Caki2 (cell line): ENCODE data around the gene KIDINS220. TPM values are rescaled to one million over a fixed set of nuclear protein-coding genes. Genes with fewer than 3 reads are reported as not detected.
A peak's percentile ranks its signal among the peaks of the same experiment; 100 is the strongest.
"Not testable (repeated sequence)": the region's sequence is repeated elsewhere in the genome, so short reads cannot be mapped to it uniquely, and the experiment has no call there.

Experiments
- DNase-seq: peaks from one replicate; pipeline ENCODE4 v3.0.0-alpha.2; 2015; ENCODE audit warnings: low read depth
- in situ Hi-C: cut with HindIII; loops from 2 replicates; pipeline ENCODE4 v1.10.0; 2016; ENCODE audit warnings: low sequenced_read_pairs, low pct_unique_long_range_greater_than_20kb, mixed read lengths
- total RNA-seq: library from RNA; depleted of rRNA; stranded (reverse); fragments of >200 nt; shearing (Covaris generic); gene quantifications from 2 replicates; pipeline ENCODE4 v1.2.3, GENCODE V29; 2014; ENCODE audit warnings: low replicate concordance

KIDINS220 gene
- total RNA-seq, 1 experiment from 2014 or later = 17.8 TPM

DNA sequence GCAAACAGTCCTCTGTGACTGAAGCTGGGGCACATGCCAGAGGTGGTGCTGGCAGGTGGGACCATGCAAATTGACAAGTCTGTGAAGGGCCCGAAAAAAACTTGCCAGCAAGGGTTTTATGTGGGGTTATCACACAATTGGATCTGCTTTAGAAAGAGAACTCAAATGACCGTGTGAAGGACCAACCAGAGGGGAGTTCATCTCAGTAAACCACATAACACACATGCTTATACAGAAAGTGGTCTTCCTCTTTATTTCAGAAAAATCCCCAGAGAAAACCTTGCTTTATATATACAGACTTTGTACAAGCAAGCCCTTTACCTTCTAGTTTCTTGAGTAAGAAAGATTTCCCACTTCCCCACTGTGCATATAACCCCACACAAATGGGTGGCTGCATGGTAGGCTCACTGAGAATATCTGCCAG, 46.7 kb downstream of the KIDINS220 start:
- in situ Hi-C loops = no loop called here
- no peak for DNase-seq

DNA sequence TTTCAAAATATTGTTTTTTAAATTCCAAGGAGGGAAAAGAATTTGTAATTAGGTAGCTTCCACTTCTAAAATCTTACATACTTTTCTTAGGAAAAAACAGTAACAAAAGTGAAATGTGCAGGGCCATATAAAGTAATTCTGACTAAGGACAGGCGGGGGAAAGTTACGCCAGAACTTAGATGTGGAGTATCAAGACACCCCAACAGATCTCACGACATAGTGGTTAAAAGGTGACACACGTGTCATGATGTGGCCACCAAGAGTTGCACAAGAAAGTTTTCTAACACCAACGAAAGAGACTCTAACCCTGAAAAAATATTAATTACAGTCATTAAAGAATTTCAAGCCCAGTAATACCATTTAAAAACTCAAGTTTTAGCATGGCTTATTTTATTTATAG, 51.0 kb downstream of the KIDINS220 start:
- in situ Hi-C loops = no loop called here
- DNase-seq = no peak

GRCh38 chr2:8779795-8780671, 57.4 kb downstream of the KIDINS220 start:
- no peak for DNase-seq
- in situ Hi-C loops = no loop called here

- no peak for DNase-seq
- in situ Hi-C loops = no loop called here
Observed at GRCh38 chr2:8774371-8774770, 63.0 kb downstream of the KIDINS220 start.

- in situ Hi-C loops = no loop called here
Observed at GRCh38 chr2:8767324-8767723, 70.1 kb downstream of the KIDINS220 start.

DNA sequence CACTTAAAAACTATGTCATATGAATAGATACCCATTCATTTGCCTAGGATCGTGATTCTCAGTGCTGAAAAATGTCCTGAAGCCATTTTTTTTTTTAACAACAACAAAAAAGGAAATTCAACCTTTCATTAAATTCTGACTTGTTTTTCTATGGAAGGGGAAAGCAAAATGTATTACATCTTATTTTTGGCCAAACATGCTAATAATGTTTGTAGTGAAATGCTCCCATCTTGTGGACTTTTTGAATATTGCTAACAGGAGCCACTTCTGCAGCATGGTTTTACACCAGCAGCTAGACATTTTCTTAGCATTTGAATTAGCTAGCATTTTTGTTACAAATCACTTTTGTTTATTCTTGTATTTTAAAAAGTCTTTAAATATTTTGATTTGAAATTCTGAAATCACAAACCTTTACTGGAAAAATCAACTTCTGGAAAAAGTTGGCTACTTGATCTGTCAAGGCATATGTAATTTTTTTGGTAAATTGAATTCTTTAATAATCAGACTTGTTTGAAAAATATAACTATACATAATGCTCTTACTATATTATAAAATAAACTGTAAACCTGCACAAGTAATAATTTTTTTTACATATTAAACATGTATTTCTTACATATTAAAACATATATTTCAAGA, 75.8 kb downstream of the KIDINS220 start:
- in situ Hi-C loops = no loop called here
- DNase-seq = peak; percentile 27

More at GRCh38 chr2:8767324-8767723, 70.1 kb downstream of the KIDINS220 start:
- DNase-seq = no peak

DNA sequence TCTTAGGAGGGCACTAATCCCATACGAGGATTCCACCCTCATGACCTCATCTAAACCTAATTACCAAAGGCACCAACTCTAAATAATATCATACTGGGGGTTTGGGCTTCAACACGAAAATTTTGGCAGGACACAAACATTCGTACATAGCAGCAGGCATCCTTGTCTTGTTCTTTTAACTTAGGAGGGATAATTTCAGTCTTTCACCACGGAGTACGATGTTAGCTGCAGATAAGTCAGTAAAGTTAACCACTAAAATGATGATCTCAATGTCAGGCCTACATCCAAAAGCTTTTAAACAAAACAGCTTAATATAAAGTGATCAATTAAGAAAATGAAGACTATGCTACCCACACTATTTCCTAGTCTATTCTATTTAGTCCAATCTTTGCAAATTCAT, 80.7 kb downstream of the KIDINS220 start:
- no peak for DNase-seq
- in situ Hi-C loops = no loop called here

GRCh38 chr2:8756230-8756629, 81.2 kb downstream of the KIDINS220 start:
- DNase-seq = no peak
- in situ Hi-C loops = no loop called here

DNA sequence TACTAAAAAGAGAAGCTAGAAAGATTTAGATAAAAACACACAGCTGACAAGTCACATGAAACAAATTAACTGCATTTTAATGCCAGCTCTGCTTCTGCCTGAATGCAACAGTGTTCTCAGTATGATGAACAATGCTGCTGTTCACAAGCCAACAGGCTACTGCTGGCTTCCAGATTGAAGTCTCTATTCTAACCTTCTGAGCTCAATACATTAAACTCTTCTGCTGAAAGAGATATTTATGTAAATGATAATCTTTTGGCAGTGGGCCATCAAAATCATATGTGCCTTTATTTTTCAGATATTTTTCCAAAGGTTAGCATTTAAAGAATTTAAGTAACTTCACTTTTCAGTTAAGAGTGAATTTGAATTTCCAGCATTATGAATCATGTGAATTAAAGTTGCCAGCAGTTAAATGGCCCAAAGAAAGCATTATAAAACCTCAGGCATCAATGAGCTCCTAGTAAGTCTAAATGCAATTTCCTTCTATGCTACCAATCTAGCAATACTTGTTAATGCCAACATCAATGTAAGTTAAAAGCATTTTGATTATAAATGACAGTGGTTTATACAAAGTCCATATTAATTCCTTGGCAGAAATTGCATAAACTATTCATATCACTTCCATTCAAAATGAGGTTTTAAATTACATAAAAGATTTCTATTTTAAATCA, 83.2 kb downstream of the KIDINS220 start:
- no peak for DNase-seq
- in situ Hi-C loops = no loop called here

DNA sequence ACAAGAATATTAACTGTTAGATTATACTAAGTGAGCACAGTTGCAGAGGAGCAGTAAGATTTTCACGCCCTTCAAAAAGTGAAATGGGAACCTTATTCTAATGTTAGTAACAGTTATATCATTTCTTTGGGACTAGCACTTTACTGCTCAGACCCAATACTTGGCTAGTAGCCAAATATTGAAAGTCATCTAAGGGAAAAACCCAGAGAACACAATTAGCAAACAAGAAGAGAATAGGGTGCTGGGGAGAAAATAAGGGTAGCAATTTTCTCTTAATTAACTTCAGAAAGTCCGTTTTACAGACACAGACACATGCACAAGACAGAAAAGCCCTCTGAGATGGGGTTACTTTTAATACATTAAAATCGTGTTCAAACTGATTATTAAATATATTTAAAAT, 83.8 kb downstream of the KIDINS220 start:
- in situ Hi-C loops = no loop called here
- DNase-seq = no peak

DNA sequence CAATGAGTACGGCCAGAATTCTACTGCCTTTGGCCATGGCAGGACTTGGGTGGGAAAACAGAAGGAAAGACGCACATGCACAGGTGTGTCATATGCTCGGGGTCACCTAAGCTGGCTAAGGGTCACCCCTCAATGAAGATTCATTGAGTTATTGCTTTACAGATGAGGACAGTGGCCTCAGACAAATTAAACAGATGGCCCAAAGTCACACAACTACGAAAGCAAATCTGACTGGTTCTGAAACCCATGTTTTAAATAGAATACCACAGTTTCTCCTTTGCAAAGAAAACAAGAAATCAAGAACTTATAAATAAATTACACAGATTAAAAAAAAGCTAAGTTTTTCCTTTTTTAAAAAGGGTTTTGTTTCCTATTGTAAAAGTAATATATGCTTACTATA, 85.0 kb downstream of the KIDINS220 start:
- no peak for DNase-seq
- in situ Hi-C loops = no loop called here

DNA sequence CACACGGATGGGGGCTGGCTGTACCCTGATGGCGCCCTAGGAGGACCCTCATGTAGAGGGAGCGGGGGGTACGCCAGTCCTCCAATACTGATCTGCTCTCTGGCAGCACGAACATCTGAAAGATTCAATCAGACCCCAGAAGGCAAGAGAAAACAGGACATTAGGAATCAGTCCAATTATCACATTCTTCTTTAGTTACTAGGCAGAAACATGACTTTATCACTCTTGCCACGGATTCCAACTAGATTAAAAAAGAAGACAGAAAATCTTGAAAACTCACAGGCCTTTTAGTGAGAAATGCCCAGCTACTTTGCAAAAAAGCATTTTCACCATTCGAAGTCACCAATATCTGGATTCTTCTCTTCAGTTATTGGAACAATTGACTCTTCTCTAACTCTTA, 87.2 kb downstream of the KIDINS220 start:
- in situ Hi-C loops = no loop called here
- no peak for DNase-seq

DNA sequence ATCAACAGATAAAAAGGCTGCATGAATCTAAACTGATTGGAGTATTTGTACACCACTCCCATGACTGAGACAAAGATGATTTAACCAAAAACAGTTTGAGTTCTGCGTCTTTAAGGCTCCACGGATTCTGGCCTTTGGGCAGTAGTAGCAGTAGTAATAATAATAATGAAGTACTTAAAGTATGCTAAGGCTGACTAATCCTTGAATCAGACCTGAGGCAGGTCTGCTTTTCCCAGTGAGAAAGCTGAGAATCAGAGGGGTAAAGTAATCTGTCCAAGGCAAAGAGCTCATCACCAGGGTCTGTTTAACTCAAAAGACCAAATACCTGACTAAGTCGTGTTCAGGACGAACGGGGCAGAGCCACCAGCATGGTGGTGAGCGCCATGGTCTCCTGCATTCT, 94.2 kb downstream of the KIDINS220 start:
- DNase-seq = no peak
- in situ Hi-C loops = no loop called here

DNA sequence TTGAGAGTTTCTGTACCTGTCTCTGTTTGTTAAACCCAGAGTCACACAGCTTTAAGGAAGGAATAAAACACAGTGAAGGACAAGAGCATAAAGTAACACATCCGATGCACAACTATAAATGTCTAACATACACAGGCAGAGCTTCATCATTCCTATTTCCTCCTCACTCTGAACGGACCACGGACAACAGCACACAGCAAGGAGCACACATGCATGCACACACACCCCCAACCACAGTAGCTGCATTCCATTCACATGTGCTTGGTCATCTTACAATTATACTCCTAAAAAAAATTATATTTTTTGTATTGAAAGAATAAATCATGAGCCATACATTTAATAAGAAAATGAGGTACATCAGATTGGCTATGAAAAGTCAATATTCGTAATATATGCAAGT, 97.3 kb downstream of the KIDINS220 start:
- DNase-seq = no peak
- in situ Hi-C loops = no loop called here

DNA sequence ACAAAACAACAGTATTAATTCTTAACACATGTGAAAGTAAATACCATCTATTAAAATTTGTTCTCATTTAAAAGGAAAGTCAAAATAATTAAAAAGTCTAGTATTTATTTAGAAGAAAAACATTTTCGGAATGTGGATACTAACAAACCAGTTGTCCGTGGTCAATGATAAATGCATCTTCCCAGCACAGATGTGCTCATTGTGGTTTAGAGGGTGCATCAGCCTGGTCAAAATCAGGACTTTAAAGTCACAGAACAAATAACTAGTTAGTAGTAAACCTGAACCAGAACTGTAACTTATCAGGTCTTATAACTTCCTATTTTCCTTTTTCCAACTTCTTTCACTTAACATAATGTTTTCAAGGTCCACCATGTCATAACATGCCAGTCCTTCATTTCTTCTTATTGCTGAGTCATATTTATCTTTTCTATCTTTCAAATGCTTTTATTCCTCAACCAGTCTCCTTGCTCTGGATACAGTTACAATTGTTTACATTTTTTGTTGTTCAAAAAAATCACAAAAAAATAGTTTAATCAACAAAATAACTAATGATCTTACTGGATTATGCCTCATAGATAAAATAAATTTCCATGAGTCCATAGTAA, 99.7 kb downstream of the KIDINS220 start:
- DNase-seq = no peak
- in situ Hi-C loops = no loop called here

GRCh38 chr2:8732601-8733000, 104.8 kb downstream of the KIDINS220 start:
- in situ Hi-C loops = no loop called here
- DNase-seq = no peak

GRCh38 chr2:8729939-8730338, 107.5 kb downstream of the KIDINS220 start:
- DNase-seq = no peak

DNA sequence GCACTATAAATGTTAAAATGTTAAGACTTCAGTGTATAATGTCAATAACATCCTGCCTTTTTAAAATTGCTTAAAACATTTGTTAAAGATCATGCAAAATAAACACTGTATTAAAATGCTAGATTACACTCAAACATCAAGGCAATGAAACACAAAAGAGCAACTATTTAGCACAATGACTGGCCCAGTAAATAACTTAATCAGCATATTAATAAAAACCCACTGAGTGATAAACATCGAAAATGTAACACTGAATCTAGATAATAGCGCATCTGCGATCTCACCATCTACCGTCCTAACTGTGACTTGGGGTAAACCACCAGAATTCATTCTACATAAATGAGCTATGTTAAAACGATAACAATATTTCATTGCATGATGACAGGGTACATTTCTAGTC, 108.3 kb downstream of the KIDINS220 start:
- in situ Hi-C loops, DNase-seq: not testable (repeated sequence)

More at GRCh38 chr2:8729939-8730338, 107.5 kb downstream of the KIDINS220 start:
- in situ Hi-C loops = no loop called here
